Measurements from ENCODE around the gene PLCL2.

The PLCL2 gene

GRCh38 chr3:16942955-16943354, 58.2 kb downstream of the PLCL2 start:
- Histone ChIP-seq H3F3A (ENCODE audit: control insufficient read depth, insufficient read depth) (no peaks in the 10 kb centered on the region), H3K4me3 (ENCODE audit: low read length) (no peak overlapping the region), H3K4me2 (ENCODE audit: low read length) (no peak overlapping the region), H3K27me3 (ENCODE audit: control insufficient read depth, low read length) (no peaks in the 10 kb centered on the region), H4K20me1 (ENCODE audit: control insufficient read depth, insufficient read depth, low read depth, low read length) (peaks cover 1% of the 10 kb centered on the region; the same call in 1 of the 2 replicates), H3K4me1 (ENCODE audit: control insufficient read depth, low read length) (no peaks in the 10 kb centered on the region), H3K36me3 (ENCODE audit: control insufficient read depth, low read length) (0 out of 2 replicates have a peak, but pooled peaks cover 3% of the 10 kb centered on the region), H3K79me2 (ENCODE audit: control insufficient read depth, low read length) (peaks cover 85% of the 10 kb centered on the region), H3K9me3 (ENCODE audit: control insufficient read depth, insufficient read depth, low read length) (no peaks in the 10 kb centered on the region), H3K9me2 (replicated peaks; ENCODE audit: control insufficient read depth, low read length) (no peaks in the 10 kb centered on the region), H3K27ac (ENCODE audit: low read depth, low read length) (no peak overlapping the region)
- no peak for TF ChIP-seq CTCF (IDR thresholded peaks at IDR 0.05; ENCODE audit: low read depth, low read length, poor library complexity, severe bottlenecking)
- TF ChIP-seq EZH2phosphoT487 (IDR thresholded peaks at IDR 0.05; ENCODE audit: borderline replicate concordance, low read length): no peak

- 0 out of 2 replicates have a peak, but pooled peaks cover 3% of the 10 kb centered on the region for H3K36me3 ChIP-seq (ENCODE audit: control insufficient read depth, low read length)
- H3K79me2 ChIP-seq (ENCODE audit: control insufficient read depth, low read length): peaks cover 85% of the 10 kb centered on the region
- no peaks in the 10 kb centered on the region for H3K9me3 ChIP-seq (ENCODE audit: control insufficient read depth, insufficient read depth, low read length)
- H3K4me1 ChIP-seq (ENCODE audit: control insufficient read depth, low read length): no peaks in the 10 kb centered on the region
- no peaks in the 10 kb centered on the region for H4K20me1 ChIP-seq (ENCODE audit: control insufficient read depth, insufficient read depth, low read depth, low read length)
- no peak overlapping the region for H3K4me2 ChIP-seq (ENCODE audit: low read length)
- no peaks in the 10 kb centered on the region for H3K9me2 ChIP-seq (replicated peaks; ENCODE audit: control insufficient read depth, low read length)
- TF ChIP-seq CTCF (IDR thresholded peaks at IDR 0.05; ENCODE audit: low read depth, low read length, poor library complexity, severe bottlenecking): no peak
- H3F3A ChIP-seq (ENCODE audit: control insufficient read depth, insufficient read depth): no peaks in the 10 kb centered on the region
- H3K27me3 ChIP-seq (ENCODE audit: control insufficient read depth, low read length): no peaks in the 10 kb centered on the region
- H3K27ac ChIP-seq (ENCODE audit: low read depth, low read length): no peak overlapping the region
- no peak overlapping the region for H3K4me3 ChIP-seq (ENCODE audit: low read length)
These were observed 59.1 kb downstream of the PLCL2 start for GRCh38 chr3:16943857-16944256.

GRCh38 chr3:16944356-16944755, 59.6 kb downstream of the PLCL2 start:
- Histone ChIP-seq H3K27ac (ENCODE audit: low read depth, low read length) (no peak overlapping the region), H3K4me2 (ENCODE audit: low read length) (no peak overlapping the region), H3K79me2 (ENCODE audit: control insufficient read depth, low read length) (peaks cover 85% of the 10 kb centered on the region), H3K27me3 (ENCODE audit: control insufficient read depth, low read length) (no peaks in the 10 kb centered on the region), H3K9me2 (replicated peaks; ENCODE audit: control insufficient read depth, low read length) (no peaks in the 10 kb centered on the region), H3K9me3 (ENCODE audit: control insufficient read depth, insufficient read depth, low read length) (no peaks in the 10 kb centered on the region), H3K4me3 (ENCODE audit: low read length) (no peak overlapping the region), H3F3A (ENCODE audit: control insufficient read depth, insufficient read depth) (no peaks in the 10 kb centered on the region), H3K36me3 (ENCODE audit: control insufficient read depth, low read length) (0 out of 2 replicates have a peak, but pooled peaks cover 3% of the 10 kb centered on the region), H3K4me1 (ENCODE audit: control insufficient read depth, low read length) (no peaks in the 10 kb centered on the region), H4K20me1 (ENCODE audit: control insufficient read depth, insufficient read depth, low read depth, low read length) (no peaks in the 10 kb centered on the region)
- TF ChIP-seq EZH2phosphoT487 (IDR thresholded peaks at IDR 0.05; ENCODE audit: borderline replicate concordance, low read length) (no peak), CTCF (IDR thresholded peaks at IDR 0.05; ENCODE audit: low read depth, low read length, poor library complexity, severe bottlenecking) (no peak)
